NOMO-1 treated with dmso at 0.1 percent for 144 hours (cell line): ENCODE results near the gene OR10H5.
"Not testable (repeated sequence)": the region's sequence is repeated elsewhere in the genome, so short reads cannot be mapped to it uniquely, and the experiment has no call there.

Experiments used
- DNase-seq: peaks from one replicate; lab custom pipeline; 2025; ENCODE audit not compliant: unreplicated experiment; lab: John Stamatoyannopoulos, UW

The OR10H5 gene

GRCh38 chr19:15787611-15788155 lies at the start of gene OR10H5:
Gene OR10H5 (plus strand): TSS chr19:15787661. CDS start chr19:15794049, 6,388 bp downstream.
- DNase-seq = no peak

- no peak for DNase-seq
Observed at GRCh38 chr19:15737722-15738121, 49.7 kb upstream of the OR10H5 start, which contains the start of gene OR10H3. Gene OR10H3 (plus strand): TSS chr19:15737985. CDS start chr19:15741393, 3,408 bp downstream.

- DNase-seq = no peak
Observed at GRCh38 chr19:15740785-15741184, 46.7 kb upstream of the OR10H5 start.

- DNase-seq = no peak
Observed at GRCh38 chr19:15748239-15748638, 39.2 kb upstream of the OR10H5 start.

- no peak for DNase-seq
Observed at GRCh38 chr19:15758379-15758778, 29.1 kb upstream of the OR10H5 start.

GRCh38 chr19:15759962-15760565 lies 27.4 kb upstream of the OR10H5 start:
- DNase-seq = no peak

- no peak for DNase-seq
Observed at GRCh38 chr19:15769586-15769985, 17.9 kb upstream of the OR10H5 start.

GRCh38 chr19:15774159-15774558 lies 13.3 kb upstream of the OR10H5 start:
- not testable (repeated sequence) for DNase-seq

- no peak for DNase-seq
Observed at GRCh38 chr19:15775249-15775648, 12.2 kb upstream of the OR10H5 start.

- DNase-seq = no peak
Observed at GRCh38 chr19:15776264-15776663, 11.2 kb upstream of the OR10H5 start.

- DNase-seq = no peak
Observed at GRCh38 chr19:15776991-15777970, 10.2 kb upstream of the OR10H5 start.

GRCh38 chr19:15779756-15780476 lies 7.5 kb upstream of the OR10H5 start:
- no peak for DNase-seq

- no peak for DNase-seq
Observed at GRCh38 chr19:15780610-15781418, 6.6 kb upstream of the OR10H5 start.

GRCh38 chr19:15781661-15782060 lies 5.8 kb upstream of the OR10H5 start:
- no peak for DNase-seq

- DNase-seq = no peak
Observed at GRCh38 chr19:15782211-15782610, 5.2 kb upstream of the OR10H5 start.

GRCh38 chr19:15782896-15783295 lies 4.6 kb upstream of the OR10H5 start:
- DNase-seq = not testable (repeated sequence)

- DNase-seq = no peak
Observed at GRCh38 chr19:15788594-15789270, 1.3 kb downstream of the OR10H5 start.

GRCh38 chr19:15790096-15790495 lies 2.6 kb downstream of the OR10H5 start:
- DNase-seq = no peak

- not testable (repeated sequence) for DNase-seq
Observed at GRCh38 chr19:15794279-15794678, 6.8 kb downstream of the OR10H5 start.

- no peak for DNase-seq
Observed at GRCh38 chr19:15810335-15810734, 22.9 kb downstream of the OR10H5 start.
